Ascending aorta (tissue), 2 donors: ENCODE data around the gene ZGPAT. TPM values are rescaled to one million over a fixed set of nuclear protein-coding genes. Genes with fewer than 3 reads are reported as not detected.

Experiments
- DNase-seq, 2 donors: peaks; one replicate each; pipeline ENCODE4 v3.0.0-alpha.2; 2019; ENCODE audit warnings: low spot score in 2 of 2
- H3K27ac ChIP-seq, 2 donors: fragments of 200-600 bp; sonication (generic); one replicate each; pipeline ENCODE4 v1.5.1; 2016 to 2017; ENCODE audit warnings: mild to moderate bottlenecking in 1 of 2
- H3K27me3 ChIP-seq: fragments of 200-600 bp; sonication (generic); one replicate; pipeline ENCODE4 v1.5.1; 2017
- H3K36me3 ChIP-seq, 2 donors: fragments of 200-600 bp; sonication (generic); one replicate each; pipeline ENCODE4 v1.5.1; 2016
- H3K4me1 ChIP-seq, 2 donors: fragments of 200-600 bp; sonication (generic); one replicate each; pipeline ENCODE4 v1.5.1; 2016 to 2017; ENCODE audit warnings: mild to moderate bottlenecking in 1 of 2
- H3K4me3 ChIP-seq, 2 donors: fragments of 200-600 bp; sonication (generic); one replicate each; pipeline ENCODE4 v1.5.1; 2016 to 2017; ENCODE audit warnings: mild to moderate bottlenecking in 1 of 2
- H3K9me3 ChIP-seq, 2 donors: fragments of 200-600 bp; sonication (generic); one replicate each; pipeline ENCODE4 v1.5.1; 2016
- CTCF ChIP-seq, 3 experiments: fragments of 200-600 bp in 2 of 3; fragments of 450-650 bp in 1 of 3; sonication (generic) in 2 of 3; IDR thresholded peaks; one replicate each; pipeline ENCODE4 v1.5.1; 2016 to 2019; ENCODE audit warnings: antibody characterized with exemption in 3 of 3, mild to moderate bottlenecking in 1 of 3, moderate library complexity in 1 of 3
- intact Hi-C: fragments of 100-400 bp; cut with DNase I; formaldehyde crosslinking; loops from one replicate; pipeline ENCODE4 v1.15.1; 2023
- total RNA-seq: library from RNA; depleted of rRNA; stranded (reverse); fragments of >200 nt; gene quantifications from one replicate; pipeline ENCODE4 v1.1.0, GENCODE V29; 2016

Gene ZGPAT
- total RNA-seq, 1 donor from 2014 or later = 42.4 TPM

- intact Hi-C loops = no loop called here
- Histone ChIP-seq H3K36me3 (peaks cover 0 to 13% of the 10 kb centered on the region in 2 donors), H3K4me3 (no peak overlapping the region), H3K27me3 (no peaks in the 10 kb centered on the region), H3K9me3 (no peaks in the 10 kb centered on the region), H3K27ac (peak overlapping the region in 1 of 2 donors; percentile 87), H3K4me1 (peaks cover 0 to 11% of the 10 kb centered on the region in 2 donors)
- TF ChIP-seq CTCF (IDR thresholded peaks at IDR 0.05) = no peak
- no peak for DNase-seq
Measured at GRCh38 chr20:63689046-63690002, 18.5 kb upstream of the ZGPAT start.

GRCh38 chr20:63690003-63690897, 17.6 kb upstream of the ZGPAT start:
- Histone ChIP-seq H3K27ac (peak overlapping the region in 1 of 2 donors; percentile 7), H3K36me3 (peaks cover 8 to 23% of the 10 kb centered on the region in 2 donors), H3K9me3 (no peaks in the 10 kb centered on the region), H3K27me3 (no peaks in the 10 kb centered on the region), H3K4me1 (peaks cover 0 to 11% of the 10 kb centered on the region in 2 donors), H3K4me3 (no peak overlapping the region)
- intact Hi-C loops = no loop called here
- TF ChIP-seq CTCF (IDR thresholded peaks at IDR 0.05) = no peak
- no peak for DNase-seq

GRCh38 chr20:63690898-63691710, 16.7 kb upstream of the ZGPAT start:
- H3K4me3 ChIP-seq = no peak overlapping the region
- DNase-seq = no peak
- H3K4me1 ChIP-seq = peaks cover 0 to 4% of the 10 kb centered on the region in 2 donors
- H3K27me3 ChIP-seq = no peaks in the 10 kb centered on the region
- H3K27ac ChIP-seq = peak overlapping the region in 1 of 2 donors; percentile 26
- no peak for TF ChIP-seq CTCF (IDR thresholded peaks at IDR 0.05)
- H3K36me3 ChIP-seq = peaks cover 9 to 29% of the 10 kb centered on the region in 2 donors
- no peaks in the 10 kb centered on the region for H3K9me3 ChIP-seq
- intact Hi-C loops = no loop called here

GRCh38 chr20:63691711-63692435, 16.0 kb upstream of the ZGPAT start:
- DNase-seq = no peak
- peak overlapping the region in 1 of 2 donors; percentile 26 for H3K27ac ChIP-seq
- intact Hi-C loops = no loop called here
- H3K4me1 ChIP-seq = peaks cover 1 to 4% of the 10 kb centered on the region in 2 donors
- no peaks in the 10 kb centered on the region for H3K27me3 ChIP-seq
- H3K9me3 ChIP-seq = no peaks in the 10 kb centered on the region
- H3K4me3 ChIP-seq = no peak overlapping the region
- no peak for TF ChIP-seq CTCF (IDR thresholded peaks at IDR 0.05)
- H3K36me3 ChIP-seq = peaks cover 9 to 29% of the 10 kb centered on the region in 2 donors
